SK-N-SH treated with all-trans-retinoic acid at 6 μM for 48 hours (cell line): Measurements from ENCODE around the gene LRIF1.

Source experiments
- ARNTL ChIP-seq: fragments of 450-650 bp; formaldehyde crosslinking; IDR thresholded peaks from 2 replicates; pipeline ENCODE4 v1.5.0; 2020; ENCODE audit warnings: low read depth, mild to moderate bottlenecking, moderate library complexity, borderline replicate concordance
- GLIS3 ChIP-seq: fragments of 250-450 bp; sonication (Bioruptor Pico); IDR thresholded peaks from 2 replicates; pipeline ENCODE4 v1.5.0; 2020; ENCODE audit warnings: mild to moderate bottlenecking, moderate library complexity
- ISL1 ChIP-seq: fragments of 250-450 bp; sonication (Bioruptor Pico); IDR thresholded peaks from 2 replicates; pipeline ENCODE4 v2.1.2; 2022; ENCODE audit warnings: mild to moderate bottlenecking, moderate library complexity
- PATZ1 ChIP-seq: fragments of 250-450 bp; sonication (Bioruptor Pico); IDR thresholded peaks from 2 replicates; pipeline ENCODE4 v1.8.0; 2020; ENCODE audit warnings: mild to moderate bottlenecking, moderate library complexity, borderline replicate concordance
- POU6F1 ChIP-seq: fragments of 250-450 bp; sonication (Bioruptor Pico); IDR thresholded peaks from 2 replicates; pipeline ENCODE4 v1.8.0; 2021; ENCODE audit warnings: low read depth, mild to moderate bottlenecking, moderate library complexity, borderline replicate concordance
- SNAI2 ChIP-seq: fragments of 250-450 bp; sonication (Bioruptor Pico); IDR thresholded peaks from 2 replicates; pipeline ENCODE4 v1.5.0; 2020; ENCODE audit warnings: mild to moderate bottlenecking, moderate library complexity
- TOX ChIP-seq: fragments of 250-450 bp; sonication (Bioruptor Pico); IDR thresholded peaks from 2 replicates; pipeline ENCODE4 v1.8.0; 2021; ENCODE audit warnings: mild to moderate bottlenecking, moderate library complexity, borderline replicate concordance
- TSHZ2 ChIP-seq: fragments of 250-450 bp; sonication (Bioruptor Pico); IDR thresholded peaks from 2 replicates; pipeline ENCODE4 v1.5.0; 2020; ENCODE audit warnings: mild to moderate bottlenecking, moderate library complexity
- ZFP3 ChIP-seq: fragments of 250-450 bp; sonication (Bioruptor Pico); IDR thresholded peaks from 2 replicates; pipeline ENCODE4 v1.5.0; 2020; ENCODE audit warnings: mild to moderate bottlenecking, moderate library complexity
- ZNF565 ChIP-seq: fragments of 450-650 bp; formaldehyde crosslinking; conservative IDR thresholded peaks from 2 replicates; pipeline ENCODE4 v1.5.0; 2020; ENCODE audit warnings: low read depth, mild to moderate bottlenecking, moderate library complexity
- ZNF8 ChIP-seq: fragments of 450-650 bp; formaldehyde crosslinking; IDR thresholded peaks from 2 replicates; pipeline ENCODE4 v1.5.0; 2020; ENCODE audit warnings: mild to moderate bottlenecking, moderate library complexity

- no peak for TF ChIP-seq PATZ1
- no peak for TF ChIP-seq GLIS3 (CRISPR knock-in tag)
- no peak for TF ChIP-seq ZNF565 (CRISPR knock-in tag)
- no peak for TF ChIP-seq TSHZ2 (CRISPR knock-in tag)
- no peak for TF ChIP-seq ISL1 (CRISPR knock-in tag)
- TF ChIP-seq ZFP3 (CRISPR knock-in tag): no peak
- no peak for TF ChIP-seq ZNF8 (CRISPR knock-in tag)
- no peak for TF ChIP-seq TOX (CRISPR knock-in tag)
- no peak for TF ChIP-seq POU6F1 (CRISPR knock-in tag)
- no peak for TF ChIP-seq ARNTL
- no peak for TF ChIP-seq SNAI2 (CRISPR knock-in tag)
These were observed 41.8 kb downstream of the LRIF1 start for GRCh38 chr1:110921953-110922352.
